Tibial artery (tissue), 4 donors: ENCODE measurements around the gene LPP.

ENCODE experiments used
- DNase-seq, 2 donors: peaks; one replicate each; pipeline ENCODE4 v3.0.0-alpha.2; 2019
- H3K27ac ChIP-seq, 2 donors: fragments of 200-600 bp; sonication (generic) in 1 of 2; 1 replicate in 1 of 2; 2 replicates in 1 of 2; pipeline ENCODE4 v1.5.1; 2018 to 2019; ENCODE audit warnings: mild to moderate bottlenecking in 1 of 2
- H3K27me3 ChIP-seq, 2 donors: fragments of 200-600 bp; sonication (generic) in 1 of 2; one replicate each; pipeline versions ENCODE4 v1.5.1 to v1.6.0; 2016 to 2019
- H3K36me3 ChIP-seq, 3 donors: fragments of 200-600 bp; sonication (generic) in 2 of 3; one replicate each; pipeline ENCODE4 v1.5.1; 2016 to 2019; ENCODE audit warnings: mild to moderate bottlenecking in 2 of 3
- H3K4me1 ChIP-seq, 4 donors: fragments of 200-600 bp; sonication (generic) in 2 of 4; 1 replicate in 3 of 4; 2 replicates in 1 of 4; pipeline ENCODE4 v1.5.1; 2016 to 2019
- H3K4me3 ChIP-seq, 2 donors: fragments of 200-600 bp; sonication (generic) in 1 of 2; 1 replicate in 1 of 2; 2 replicates in 1 of 2; pipeline ENCODE4 v1.5.1; 2018 to 2019; ENCODE audit warnings: mild to moderate bottlenecking in 2 of 2
- H3K9me3 ChIP-seq, 3 donors: fragments of 200-600 bp; sonication (generic) in 1 of 3; one replicate each; pipeline ENCODE4 v1.5.1; 2016 to 2019
- CTCF ChIP-seq, 2 experiments: fragments of 200-600 bp in 1 of 2; fragments of 450-650 bp in 1 of 2; IDR thresholded peaks; one replicate each; pipeline ENCODE4 v1.5.1; 2017 to 2019; ENCODE audit warnings: antibody characterized with exemption in 2 of 2, mild to moderate bottlenecking in 1 of 2, moderate library complexity in 1 of 2
- intact Hi-C: fragments of 100-400 bp; cut with DNase I; formaldehyde crosslinking; loops from one replicate; pipeline ENCODE4 v1.15.0; 2023; ENCODE audit warnings: low total_unique reads

Gene LPP

GRCh38 chr3:188198001-188198400 is 44.0 kb downstream of the LPP start:
- peak overlapping the region in 1 of 2 donors; percentile 58 for H3K27ac ChIP-seq
- intact Hi-C loops: no loop called here

GRCh38 chr3:188198760-188199327 is 44.9 kb downstream of the LPP start:
- no peak for TF ChIP-seq CTCF (IDR thresholded peaks at IDR 0.05)
- Histone ChIP-seq H3K4me1 (peaks cover 0 to 81% (median 29%) of the 10 kb centered on the region in 4 donors), H3K4me3 (no peak overlapping the region), H3K36me3 (peaks cover 0 to 8% (median 0%) of the 10 kb centered on the region in 3 donors), H3K27me3 (no peaks in the 10 kb centered on the region), H3K9me3 (no peaks in the 10 kb centered on the region), H3K27ac (peak overlapping the region in 1 of 2 donors; percentile 43)
- intact Hi-C loops: no loop called here
- no peak for DNase-seq

More at GRCh38 chr3:188198001-188198400, 44.0 kb downstream of the LPP start:
- Histone ChIP-seq H3K9me3 (no peaks in the 10 kb centered on the region), H3K27me3 (no peaks in the 10 kb centered on the region), H3K4me1 (peaks cover 0 to 86% (median 28%) of the 10 kb centered on the region in 4 donors), H3K4me3 (no peak overlapping the region), H3K36me3 (peaks cover 0 to 8% (median 0%) of the 10 kb centered on the region in 3 donors)
- no peak for TF ChIP-seq CTCF (IDR thresholded peaks at IDR 0.05)
- DNase-seq: no peak

GRCh38 chr3:188199386-188199785 is 45.4 kb downstream of the LPP start:
- no peak for DNase-seq
- intact Hi-C loops: no loop called here
- H3K4me3 ChIP-seq: no peak overlapping the region

DNA sequence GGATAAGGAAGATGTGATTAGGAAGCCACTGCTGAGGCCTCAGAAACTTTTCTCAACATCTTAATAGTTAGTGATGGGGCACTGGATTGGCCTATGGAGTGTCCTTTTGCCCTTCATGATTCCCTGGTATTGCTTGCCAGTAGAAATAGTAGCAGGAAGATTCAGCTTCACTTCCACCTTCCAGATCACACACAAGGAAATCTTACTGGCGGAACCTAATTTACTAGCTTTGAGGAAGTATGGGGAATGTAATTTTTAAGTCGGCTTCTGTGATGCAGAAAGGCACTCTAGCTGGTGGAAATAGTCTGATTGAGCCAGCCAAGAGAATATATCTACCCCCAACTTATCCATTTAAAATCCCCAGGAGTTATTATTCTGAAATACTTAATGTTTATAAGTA is 46.5 kb downstream of the LPP start:
- peaks cover 0 to 83% (median 31%) of the 10 kb centered on the region in 4 donors for H3K4me1 ChIP-seq
- DNase-seq: no peak
- H3K9me3 ChIP-seq: no peaks in the 10 kb centered on the region
- no peak for TF ChIP-seq CTCF (IDR thresholded peaks at IDR 0.05)
- intact Hi-C loops: no loop called here
- peaks cover 0 to 8% (median 0%) of the 10 kb centered on the region in 3 donors for H3K36me3 ChIP-seq
- no peaks in the 10 kb centered on the region for H3K27me3 ChIP-seq
- no peak overlapping the region for H3K4me3 ChIP-seq
- H3K27ac ChIP-seq: peak overlapping the region; percentile 16 to 43

More at GRCh38 chr3:188199386-188199785, 45.4 kb downstream of the LPP start:
- Histone ChIP-seq H3K27me3 (no peaks in the 10 kb centered on the region), H3K9me3 (no peaks in the 10 kb centered on the region), H3K4me1 (peaks cover 0 to 81% (median 29%) of the 10 kb centered on the region in 4 donors), H3K36me3 (peaks cover 0 to 8% (median 0%) of the 10 kb centered on the region in 3 donors), H3K27ac (peak overlapping the region in 1 of 2 donors; percentile 43)
- TF ChIP-seq CTCF (IDR thresholded peaks at IDR 0.05): no peak

- Histone ChIP-seq H3K27ac (peak overlapping the region; percentile 14 to 43), H3K4me1 (peaks cover 0 to 83% (median 25%) of the 10 kb centered on the region in 4 donors), H3K27me3 (no peaks in the 10 kb centered on the region), H3K36me3 (peaks cover 0 to 8% (median 0%) of the 10 kb centered on the region in 3 donors), H3K9me3 (no peaks in the 10 kb centered on the region), H3K4me3 (no peak overlapping the region)
- DNase-seq: no peak
- intact Hi-C loops: no loop called here
- peak in 1 of 2 experiments; percentile 29 for TF ChIP-seq CTCF (IDR thresholded peaks at IDR 0.05)
Measured at GRCh38 chr3:188202358-188203138, 48.6 kb downstream of the LPP start.
